ENCODE data around the gene LETM1. TPM values are rescaled to one million over a fixed set of nuclear protein-coding genes. Genes with fewer than 3 reads are reported as not detected.

Gene LETM1
- total RNA-seq, 1 donor from 2014 or later, result 60.3 TPM

GRCh38 chr4:1824746-1825145 is 31.2 kb downstream of the LETM1 start:
- peaks cover 15% of the 10 kb centered on the region for H3K36me3 ChIP-seq (ENCODE audit: insufficient read depth, low read length)
- H3K36me3 Mint-ChIP-seq (ENCODE audit: low read depth, unreplicated experiment), result peaks cover 24% of the 10 kb centered on the region

GRCh38 chr4:1823545-1823932 is 32.4 kb downstream of the LETM1 start:
- FAIRE-seq (no peak), DNase-seq (ENCODE audit: low read depth) (no peak)
- TF ChIP-seq CTCF (IDR thresholded peaks at IDR 0.05; ENCODE audit: insufficient read depth, low read depth, low read length) (no peak), EZH2 (IDR thresholded peaks at IDR 0.05; ENCODE audit: insufficient read depth, low read length) (no peak)
- Histone ChIP-seq H4K20me1 (ENCODE audit: insufficient read depth, low read length) (peaks cover 15% of the 10 kb centered on the region), H2AFZ (ENCODE audit: low read depth, low read length) (no peak overlapping the region), H3K4me3 (ENCODE audit: insufficient read depth, low read depth, low read length) (no peak overlapping the region), H3K4me2 (ENCODE audit: low read length) (no peak overlapping the region), H3K9me3 (ENCODE audit: insufficient read depth, low read depth, low read length) (no peaks in the 10 kb centered on the region), H3K4me1 (ENCODE audit: insufficient read depth, low read length) (no peaks in the 10 kb centered on the region), H3K79me2 (ENCODE audit: insufficient read depth, low read length) (no peaks in the 10 kb centered on the region), H3K36me3 (ENCODE audit: insufficient read depth, low read length) (peaks cover 23% of the 10 kb centered on the region), H3K27me3 (ENCODE audit: insufficient read depth, low read length) (no peaks in the 10 kb centered on the region), H3K27ac (ENCODE audit: low read depth, low read length) (no peak overlapping the region), H3K9ac (ENCODE audit: low read length) (no peak overlapping the region)
- H3K27me3 Mint-ChIP-seq (ENCODE audit: low read depth, unreplicated experiment), result no peaks in the 10 kb centered on the region
- H3K9me3 Mint-ChIP-seq (ENCODE audit: unreplicated experiment), result no peaks in the 10 kb centered on the region
- H3K4me1 Mint-ChIP-seq (ENCODE audit: low read depth, unreplicated experiment), result no peaks in the 10 kb centered on the region
- peaks cover 28% of the 10 kb centered on the region for H3K36me3 Mint-ChIP-seq (ENCODE audit: low read depth, unreplicated experiment)
- no peak overlapping the region for H3K4me3 Mint-ChIP-seq (ENCODE audit: unreplicated experiment)
- H3K27ac Mint-ChIP-seq (ENCODE audit: unreplicated experiment), result no peak overlapping the region

More at GRCh38 chr4:1824746-1825145, 31.2 kb downstream of the LETM1 start:
- Histone ChIP-seq H3K27me3 (ENCODE audit: insufficient read depth, low read length) (no peaks in the 10 kb centered on the region), H3K4me1 (ENCODE audit: insufficient read depth, low read length) (no peaks in the 10 kb centered on the region), H2AFZ (ENCODE audit: low read depth, low read length) (no peak overlapping the region), H3K9me3 (ENCODE audit: insufficient read depth, low read depth, low read length) (no peaks in the 10 kb centered on the region), H3K79me2 (ENCODE audit: insufficient read depth, low read length) (no peaks in the 10 kb centered on the region), H3K4me3 (ENCODE audit: insufficient read depth, low read depth, low read length) (no peak overlapping the region), H3K9ac (ENCODE audit: low read length) (no peak overlapping the region), H4K20me1 (ENCODE audit: insufficient read depth, low read length) (peaks cover 20% of the 10 kb centered on the region), H3K27ac (ENCODE audit: low read depth, low read length) (no peak overlapping the region), H3K4me2 (ENCODE audit: low read length) (no peak overlapping the region)
- H3K4me3 Mint-ChIP-seq (ENCODE audit: unreplicated experiment), result no peak overlapping the region
- no peaks in the 10 kb centered on the region for H3K27me3 Mint-ChIP-seq (ENCODE audit: low read depth, unreplicated experiment)
- no peak for FAIRE-seq
- H3K4me1 Mint-ChIP-seq (ENCODE audit: low read depth, unreplicated experiment), result no peaks in the 10 kb centered on the region
- TF ChIP-seq EZH2 (IDR thresholded peaks at IDR 0.05; ENCODE audit: insufficient read depth, low read length) (no peak), CTCF (IDR thresholded peaks at IDR 0.05; ENCODE audit: insufficient read depth, low read depth, low read length) (no peak)
- H3K27ac Mint-ChIP-seq (ENCODE audit: unreplicated experiment), result no peak overlapping the region
- DNase-seq (ENCODE audit: low read depth), result no peak
- no peaks in the 10 kb centered on the region for H3K9me3 Mint-ChIP-seq (ENCODE audit: unreplicated experiment)

- H3K27ac Mint-ChIP-seq (ENCODE audit: unreplicated experiment), result no peak overlapping the region
- Histone ChIP-seq H3K27ac (ENCODE audit: low read depth, low read length) (no peak overlapping the region), H3K27me3 (ENCODE audit: insufficient read depth, low read length) (no peaks in the 10 kb centered on the region), H3K4me3 (ENCODE audit: insufficient read depth, low read depth, low read length) (no peak overlapping the region), H2AFZ (ENCODE audit: low read depth, low read length) (no peak overlapping the region), H3K4me1 (ENCODE audit: insufficient read depth, low read length) (no peaks in the 10 kb centered on the region), H3K36me3 (ENCODE audit: insufficient read depth, low read length) (peaks cover 25% of the 10 kb centered on the region), H3K9ac (ENCODE audit: low read length) (no peak overlapping the region), H4K20me1 (ENCODE audit: insufficient read depth, low read length) (peaks cover 15% of the 10 kb centered on the region), H3K4me2 (ENCODE audit: low read length) (no peak overlapping the region), H3K9me3 (ENCODE audit: insufficient read depth, low read depth, low read length) (no peaks in the 10 kb centered on the region), H3K79me2 (ENCODE audit: insufficient read depth, low read length) (no peaks in the 10 kb centered on the region)
- no peaks in the 10 kb centered on the region for H3K27me3 Mint-ChIP-seq (ENCODE audit: low read depth, unreplicated experiment)
- no peak for FAIRE-seq
- peaks cover 30% of the 10 kb centered on the region for H3K36me3 Mint-ChIP-seq (ENCODE audit: low read depth, unreplicated experiment)
- no peak for TF ChIP-seq EZH2 (IDR thresholded peaks at IDR 0.05; ENCODE audit: insufficient read depth, low read length)
- TF ChIP-seq CTCF (IDR thresholded peaks at IDR 0.05; ENCODE audit: insufficient read depth, low read depth, low read length), result no peak
- H3K4me1 Mint-ChIP-seq (ENCODE audit: low read depth, unreplicated experiment), result no peaks in the 10 kb centered on the region
- H3K4me3 Mint-ChIP-seq (ENCODE audit: unreplicated experiment), result no peak overlapping the region
- DNase-seq (ENCODE audit: low read depth), result no peak
- H3K9me3 Mint-ChIP-seq (ENCODE audit: unreplicated experiment), result no peaks in the 10 kb centered on the region
Observed at GRCh38 chr4:1822568-1823544, 33.1 kb downstream of the LETM1 start.

Data from astrocyte (in vitro differentiated cells and primary cell).